Astrocyte (in vitro differentiated cells and primary cell): ENCODE data around the gene LRRIQ3. TPM values are rescaled to one million over a fixed set of nuclear protein-coding genes. Genes with fewer than 3 reads are reported as not detected.

ENCODE experiments used
- DNase-seq: peaks from one replicate; pipeline ENCODE4 v3.0.0-alpha.2; 2010; ENCODE audit warnings: low read depth
- FAIRE-seq: peaks from 2 replicates; lab custom pipeline; 2011; peaks lifted over from hg19 to GRCh38; lab: Jason Lieb, UNC
- H2AFZ ChIP-seq: 2 replicates; pipeline ENCODE4 v1.6.0; 2012; ENCODE audit warnings: low read depth, low read length, inconsistent platforms
- H3K27ac ChIP-seq: 2 replicates; pipeline ENCODE4 v1.5.1; 2011; ENCODE audit warnings: low read depth, low read length, inconsistent platforms
- H3K27me3 ChIP-seq: 2 replicates; pipeline ENCODE4 v1.6.0; 2011; ENCODE audit warnings: low read length, inconsistent platforms; ENCODE audit not compliant: insufficient read depth
- H3K36me3 ChIP-seq: 2 replicates; pipeline ENCODE4 v1.5.1; 2011; ENCODE audit warnings: low read length, inconsistent platforms; ENCODE audit not compliant: insufficient read depth
- H3K4me1 ChIP-seq: 2 replicates; pipeline ENCODE4 v1.5.1; 2011; ENCODE audit warnings: low read length, inconsistent platforms; ENCODE audit not compliant: insufficient read depth
- H3K4me2 ChIP-seq: 2 replicates; pipeline ENCODE4 v1.6.0; 2012; ENCODE audit warnings: low read length, inconsistent platforms
- H3K4me3 ChIP-seq: 2 replicates; pipeline ENCODE4 v1.5.1; 2011; ENCODE audit warnings: low read depth, mild to moderate bottlenecking, low read length, inconsistent platforms; ENCODE audit not compliant: insufficient read depth
- H3K79me2 ChIP-seq: 2 replicates; pipeline ENCODE4 v1.6.0; 2012; ENCODE audit warnings: mild to moderate bottlenecking, low read length, inconsistent platforms; ENCODE audit not compliant: insufficient read depth
- H3K9ac ChIP-seq: 2 replicates; pipeline ENCODE4 v1.6.0; 2012; ENCODE audit warnings: mild to moderate bottlenecking, low read length, inconsistent platforms
- H3K9me3 ChIP-seq: 2 replicates; pipeline ENCODE4 v1.5.1; 2012; ENCODE audit warnings: low read depth, mild to moderate bottlenecking, low read length, inconsistent platforms; ENCODE audit not compliant: insufficient read depth
- H4K20me1 ChIP-seq: 2 replicates; pipeline ENCODE4 v1.6.0; 2012; ENCODE audit warnings: low read length, inconsistent platforms; ENCODE audit not compliant: insufficient read depth
- H3K27ac Mint-ChIP-seq: one replicate; pipeline ENCODE4 v1.8.0; 2021; ENCODE audit warnings: mild to moderate bottlenecking, mixed read lengths; ENCODE audit not compliant: unreplicated experiment
- H3K27me3 Mint-ChIP-seq: one replicate; pipeline ENCODE4 v1.8.0; 2021; ENCODE audit warnings: low read depth, mixed read lengths; ENCODE audit not compliant: unreplicated experiment
- H3K36me3 Mint-ChIP-seq: one replicate; pipeline ENCODE4 v1.8.0; 2021; ENCODE audit warnings: low read depth, mixed read lengths; ENCODE audit not compliant: unreplicated experiment
- H3K4me1 Mint-ChIP-seq: one replicate; pipeline ENCODE4 v1.8.0; 2021; ENCODE audit warnings: low read depth, mixed read lengths; ENCODE audit not compliant: unreplicated experiment
- H3K4me3 Mint-ChIP-seq: one replicate; pipeline ENCODE4 v1.8.0; 2021; ENCODE audit warnings: mild to moderate bottlenecking, moderate library complexity, mixed read lengths; ENCODE audit not compliant: unreplicated experiment
- H3K9me3 Mint-ChIP-seq: one replicate; pipeline ENCODE4 v1.8.0; 2021; ENCODE audit warnings: mild to moderate bottlenecking, mixed read lengths; ENCODE audit not compliant: unreplicated experiment
- EZH2 ChIP-seq: IDR thresholded peaks from 2 replicates; pipeline ENCODE4 v1.6.1; 2012; ENCODE audit warnings: mild to moderate bottlenecking, low read length, inconsistent platforms; ENCODE audit not compliant: insufficient read depth
- total RNA-seq: library from RNA; stranded (reverse); gene quantifications from 2 replicates; pipeline ENCODE4 v1.2.1, GENCODE V29; 2021
- TF ChIP-seq, protein P1 (sequence below): IDR thresholded peaks from 2 replicates; pipeline ENCODE4 v1.5.1; 2011; ENCODE audit warnings: low read depth, mild to moderate bottlenecking, inconsistent platforms, low read length, moderate library complexity; ENCODE audit not compliant: insufficient read depth

LRRIQ3 gene
- total RNA-seq, 1 donor from 2014 or later = 0.52 TPM

DNA sequence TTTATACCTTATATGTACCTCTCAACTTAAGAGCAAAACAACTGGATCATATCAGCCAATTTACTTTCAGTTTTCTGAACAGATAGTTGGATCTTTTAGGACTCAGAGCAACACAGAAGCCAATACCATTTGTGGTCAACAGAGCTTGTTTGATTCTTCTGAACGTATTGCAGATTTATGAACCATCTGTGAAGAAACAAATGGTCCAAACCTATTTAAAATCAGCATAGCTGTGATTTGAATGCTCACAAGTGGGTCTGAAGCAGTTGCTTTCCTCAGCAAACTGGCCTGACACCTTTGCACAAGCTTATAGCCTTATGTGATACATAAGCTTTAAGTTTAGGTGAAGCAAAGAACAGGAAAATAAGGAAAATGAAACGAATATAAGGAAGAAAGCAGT, 147.6 kb downstream of the LRRIQ3 start:
- Histone ChIP-seq H3K79me2 (no peaks in the 10 kb centered on the region), H3K4me2 (no peak overlapping the region), H2AFZ (no peak overlapping the region), H3K9me3 (no peaks in the 10 kb centered on the region), H3K36me3 (no peaks in the 10 kb centered on the region), H3K27me3 (no peaks in the 10 kb centered on the region), H3K4me3 (no peak overlapping the region), H3K27ac (no peak overlapping the region), H4K20me1 (no peaks in the 10 kb centered on the region), H3K9ac (no peak overlapping the region), H3K4me1 (no peaks in the 10 kb centered on the region)
- no peak for FAIRE-seq
- no peak overlapping the region for H3K4me3 Mint-ChIP-seq
- DNase-seq = no peak
- H3K27ac Mint-ChIP-seq = no peak overlapping the region
- H3K27me3 Mint-ChIP-seq = no peaks in the 10 kb centered on the region
- no peaks in the 10 kb centered on the region for H3K4me1 Mint-ChIP-seq
- TF ChIP-seq, protein P1, sequence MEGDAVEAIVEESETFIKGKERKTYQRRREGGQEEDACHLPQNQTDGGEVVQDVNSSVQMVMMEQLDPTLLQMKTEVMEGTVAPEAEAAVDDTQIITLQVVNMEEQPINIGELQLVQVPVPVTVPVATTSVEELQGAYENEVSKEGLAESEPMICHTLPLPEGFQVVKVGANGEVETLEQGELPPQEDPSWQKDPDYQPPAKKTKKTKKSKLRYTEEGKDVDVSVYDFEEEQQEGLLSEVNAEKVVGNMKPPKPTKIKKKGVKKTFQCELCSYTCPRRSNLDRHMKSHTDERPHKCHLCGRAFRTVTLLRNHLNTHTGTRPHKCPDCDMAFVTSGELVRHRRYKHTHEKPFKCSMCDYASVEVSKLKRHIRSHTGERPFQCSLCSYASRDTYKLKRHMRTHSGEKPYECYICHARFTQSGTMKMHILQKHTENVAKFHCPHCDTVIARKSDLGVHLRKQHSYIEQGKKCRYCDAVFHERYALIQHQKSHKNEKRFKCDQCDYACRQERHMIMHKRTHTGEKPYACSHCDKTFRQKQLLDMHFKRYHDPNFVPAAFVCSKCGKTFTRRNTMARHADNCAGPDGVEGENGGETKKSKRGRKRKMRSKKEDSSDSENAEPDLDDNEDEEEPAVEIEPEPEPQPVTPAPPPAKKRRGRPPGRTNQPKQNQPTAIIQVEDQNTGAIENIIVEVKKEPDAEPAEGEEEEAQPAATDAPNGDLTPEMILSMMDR = no peak
- no peak for TF ChIP-seq EZH2
- H3K9me3 Mint-ChIP-seq = peaks cover 2% of the 10 kb centered on the region
- H3K36me3 Mint-ChIP-seq = no peaks in the 10 kb centered on the region

DNA sequence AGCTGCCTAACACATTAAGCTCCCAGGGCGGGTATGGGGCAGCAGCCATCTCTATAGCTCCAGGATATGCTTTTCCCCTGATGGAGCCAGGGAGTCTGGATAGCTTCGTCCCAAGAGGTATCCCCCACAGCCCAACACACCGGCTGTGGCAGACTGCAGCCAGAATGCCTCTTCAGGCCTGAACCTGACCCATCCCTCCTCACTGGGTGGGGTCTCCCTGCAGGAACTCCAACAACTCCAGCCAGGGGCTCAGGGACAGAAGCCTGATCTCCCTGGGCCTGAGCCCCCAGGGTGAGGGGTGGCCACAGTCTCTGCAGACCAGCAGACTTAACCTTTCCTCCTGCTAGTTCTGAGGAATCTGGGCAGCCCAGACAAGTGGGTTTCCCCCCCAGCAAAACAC, 159.9 kb downstream of the LRRIQ3 start:
- FAIRE-seq (no peak), DNase-seq (no peak)
- no peak overlapping the region for H3K27ac ChIP-seq
- H3K36me3 Mint-ChIP-seq = no peaks in the 10 kb centered on the region
- no peak overlapping the region for H3K4me3 ChIP-seq
- no peak for TF ChIP-seq EZH2
- TF ChIP-seq, protein P1 = no peak
- H4K20me1 ChIP-seq = no peaks in the 10 kb centered on the region
- no peaks in the 10 kb centered on the region for H3K79me2 ChIP-seq
- H3K9me3 Mint-ChIP-seq = peaks cover 4% of the 10 kb centered on the region
- H3K27ac Mint-ChIP-seq = no peak overlapping the region
- no peaks in the 10 kb centered on the region for H3K4me1 ChIP-seq
- H3K27me3 ChIP-seq = no peaks in the 10 kb centered on the region
- no peaks in the 10 kb centered on the region for H3K36me3 ChIP-seq
- peaks cover 2% of the 10 kb centered on the region for H3K9me3 ChIP-seq
- no peak overlapping the region for H2AFZ ChIP-seq
- no peak overlapping the region for H3K4me2 ChIP-seq
- no peaks in the 10 kb centered on the region for H3K4me1 Mint-ChIP-seq
- no peak overlapping the region for H3K4me3 Mint-ChIP-seq
- no peaks in the 10 kb centered on the region for H3K27me3 Mint-ChIP-seq
- no peak overlapping the region for H3K9ac ChIP-seq

DNA sequence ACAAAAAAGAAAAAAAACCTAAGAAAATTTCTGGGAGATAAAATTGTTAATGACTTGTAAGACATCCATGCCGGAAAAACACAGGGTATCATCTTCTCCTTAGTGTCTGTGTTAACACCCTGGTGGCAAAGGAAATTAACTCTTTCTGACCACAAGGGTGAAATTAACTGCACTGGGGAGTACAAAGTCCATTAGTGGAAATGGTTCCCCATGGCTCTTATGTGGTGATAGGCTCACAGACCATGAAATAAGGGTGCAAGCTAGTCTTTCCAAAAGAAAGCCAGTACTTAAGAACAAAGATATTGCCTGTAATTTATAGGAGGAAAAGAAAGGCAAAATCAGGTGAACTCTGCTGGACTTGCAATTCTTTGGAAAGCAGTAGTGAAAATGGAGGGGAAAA, 185.4 kb downstream of the LRRIQ3 start:
- no peak overlapping the region for H3K4me3 ChIP-seq
- DNase-seq (no peak), FAIRE-seq (no peak)
- no peaks in the 10 kb centered on the region for H3K4me1 ChIP-seq
- no peaks in the 10 kb centered on the region for H3K27me3 ChIP-seq
- Mint-ChIP-seq H3K9me3 (no peaks in the 10 kb centered on the region), H3K4me1 (no peaks in the 10 kb centered on the region), H3K36me3 (no peaks in the 10 kb centered on the region), H3K27ac (no peak overlapping the region), H3K27me3 (no peaks in the 10 kb centered on the region), H3K4me3 (no peak overlapping the region)
- no peak overlapping the region for H3K27ac ChIP-seq
- H2AFZ ChIP-seq = no peak overlapping the region
- H4K20me1 ChIP-seq = no peaks in the 10 kb centered on the region
- no peaks in the 10 kb centered on the region for H3K36me3 ChIP-seq
- no peak for TF ChIP-seq EZH2
- TF ChIP-seq, protein P1 = no peak
- no peaks in the 10 kb centered on the region for H3K9me3 ChIP-seq
- H3K79me2 ChIP-seq = no peaks in the 10 kb centered on the region
- H3K9ac ChIP-seq = no peak overlapping the region
- no peak overlapping the region for H3K4me2 ChIP-seq
